Ovary (tissue), 3 donors: ENCODE results near the gene TBC1D14.

Experiments
- CTCF ChIP-seq, 3 donors: fragments of 450-650 bp in 2 of 3; fragments of 200-600 bp in 1 of 3; IDR thresholded peaks; one replicate each; pipeline versions ENCODE4 v1.5.1 to v1.8.0; 2016 to 2022; ENCODE audit warnings: antibody characterized with exemption in 3 of 3, mild to moderate bottlenecking in 1 of 3
- POLR2A ChIP-seq: fragments of 450-650 bp; IDR thresholded peaks from one replicate; pipeline ENCODE4 v1.6.1; 2017; ENCODE audit warnings: antibody characterized with exemption, mild to moderate bottlenecking, moderate library complexity
- donor health status: DM: no; HTN: no; CAD: no.

GRCh38 chr4:6991249-6991648, 81.6 kb downstream of the TBC1D14 start:
- TF ChIP-seq POLR2A (no peak), CTCF (IDR thresholded peaks at IDR 0.05) (no peak)
